Peyer's patch (tissue), 4 donors: ENCODE data around the gene TOR4A. TPM values are rescaled to one million over a fixed set of nuclear protein-coding genes. Genes with fewer than 3 reads are reported as not detected.
A peak's percentile ranks its signal among the peaks of the same experiment; 100 is the strongest.
"Not testable (repeated sequence)": the region's sequence is repeated elsewhere in the genome, so short reads cannot be mapped to it uniquely, and the experiment has no call there.

Experiments
- DNase-seq, 3 donors: peaks; one replicate each; pipeline ENCODE4 v3.0.0-alpha.2; 2017 to 2019
- H3K27ac ChIP-seq, 4 donors: fragments of 200-600 bp; sonication (generic); one replicate each; pipeline ENCODE4 v1.5.1; 2016 to 2019
- H3K27me3 ChIP-seq, 2 donors: fragments of 200-600 bp; sonication (generic); one replicate each; pipeline ENCODE4 v1.5.1; 2019
- H3K36me3 ChIP-seq, 3 donors: fragments of 200-600 bp; sonication (generic); one replicate each; pipeline ENCODE4 v1.5.1; 2016 to 2019
- H3K4me1 ChIP-seq, 4 donors: fragments of 200-600 bp; sonication (generic); one replicate each; pipeline ENCODE4 v1.5.1; 2016 to 2019
- H3K4me3 ChIP-seq, 4 donors: fragments of 200-600 bp; sonication (generic); 1 replicate in 3 of 4; 2 replicates in 1 of 4; pipeline ENCODE4 v1.5.1; 2016 to 2019; ENCODE audit warnings: mild to moderate bottlenecking in 1 of 4
- H3K9me3 ChIP-seq, 4 donors: fragments of 200-600 bp; sonication (generic); one replicate each; pipeline ENCODE4 v1.5.1; 2016 to 2019; ENCODE audit warnings: mild to moderate bottlenecking in 1 of 4
- CTCF ChIP-seq, 6 experiments: fragments of 450-650 bp in 4 of 6; fragments of 200-600 bp in 2 of 6; sonication (generic) in 1 of 6; IDR thresholded peaks; one replicate each; pipeline ENCODE4 v1.5.1; 2017 to 2019; ENCODE audit warnings: antibody characterized with exemption in 6 of 6, mild to moderate bottlenecking in 3 of 6, moderate library complexity in 1 of 6
- POLR2A ChIP-seq, 2 donors: fragments of 450-650 bp; IDR thresholded peaks; one replicate each; pipeline ENCODE4 v1.5.1; 2017; ENCODE audit warnings: antibody characterized with exemption in 2 of 2, mild to moderate bottlenecking in 2 of 2, moderate library complexity in 2 of 2
- total RNA-seq, 4 donors: library from RNA; depleted of rRNA; stranded (reverse); fragments of >200 nt; gene quantifications; one replicate each; pipeline ENCODE4 v1.1.0, GENCODE V29; 2016

The TOR4A gene
- total RNA-seq, 4 donors from 2014 or later, result 33.8 to 45.7 (median 39.2) TPM

- Histone ChIP-seq H3K27me3 (no peaks in the 10 kb centered on the region), H3K4me1 (no peaks in the 10 kb centered on the region), H3K9me3 (no peaks in the 10 kb centered on the region), H3K36me3 (no peaks in the 10 kb centered on the region), H3K4me3 (no peak overlapping the region), H3K27ac (no peak overlapping the region)
- TF ChIP-seq POLR2A (IDR thresholded peaks at IDR 0.05) (no peak), CTCF (IDR thresholded peaks at IDR 0.05) (no peak)
- DNase-seq, result peak in 1 of 3 donors; percentile 56
These were observed 49.0 kb downstream of the TOR4A start for GRCh38 chr9:137326445-137327065.

- H3K4me3 ChIP-seq, H3K27ac ChIP-seq, H3K36me3 ChIP-seq, H3K27me3 ChIP-seq, H3K4me1 ChIP-seq, DNase-seq, H3K9me3 ChIP-seq: not testable (repeated sequence)
These were observed 50.4 kb downstream of the TOR4A start for GRCh38 chr9:137327641-137328550.

GRCh38 chr9:137329590-137329989 lies 52.1 kb downstream of the TOR4A start:
- H3K27ac ChIP-seq, result not testable (repeated sequence)

GRCh38 chr9:137330689-137331088 lies 53.2 kb downstream of the TOR4A start:
- Histone ChIP-seq H3K27me3 (no peaks in the 10 kb centered on the region), H3K36me3 (no peaks in the 10 kb centered on the region), H3K4me3 (no peak overlapping the region), H3K27ac (no peak overlapping the region), H3K9me3 (no peaks in the 10 kb centered on the region), H3K4me1 (no peaks in the 10 kb centered on the region)
- DNase-seq, result no peak
- TF ChIP-seq CTCF (IDR thresholded peaks at IDR 0.05) (no peak), POLR2A (IDR thresholded peaks at IDR 0.05) (no peak)

More at GRCh38 chr9:137329590-137329989, 52.1 kb downstream of the TOR4A start:
- not testable (repeated sequence) for H3K4me1 ChIP-seq, H3K36me3 ChIP-seq, H3K4me3 ChIP-seq, H3K27me3 ChIP-seq, DNase-seq, H3K9me3 ChIP-seq

GRCh38 chr9:137331929-137332328 lies 54.4 kb downstream of the TOR4A start:
- Histone ChIP-seq H3K36me3 (no peaks in the 10 kb centered on the region), H3K4me3 (no peak overlapping the region), H3K4me1 (no peaks in the 10 kb centered on the region), H3K27ac (no peak overlapping the region), H3K27me3 (no peaks in the 10 kb centered on the region), H3K9me3 (no peaks in the 10 kb centered on the region)
- TF ChIP-seq POLR2A (IDR thresholded peaks at IDR 0.05) (no peak), CTCF (IDR thresholded peaks at IDR 0.05) (no peak)
- DNase-seq, result no peak

Other genes with a start within 250 kb of the TOR4A start
- gene ABCA2, start 249.5 kb upstream of the TOR4A start, total RNA-seq, result 10 to 100 TPM; 46.4 to 69.0 (median 49.0) TPM
- gene FUT7, start 245.6 kb upstream of the TOR4A start, total RNA-seq, result not detected
- gene NPDC1, start 231.5 kb upstream of the TOR4A start, total RNA-seq, result 100 to 1,000 TPM in 2 of 4 donors, 10 to 100 TPM in 2; 54.2 to 106 (median 83.8) TPM
- 10 to 100 TPM in 3 of 4 donors, 1 to 10 TPM in 1; 5.0 to 53.8 (median 28.9) TPM for gene ENTPD2, start 223.7 kb upstream of the TOR4A start, total RNA-seq
- 10 to 100 TPM in 1 of 4 donors, 1 to 10 TPM in 3; 5.6 to 12.4 (median 7.9) TPM for gene SAPCD2, start 207.2 kb upstream of the TOR4A start, total RNA-seq
- 10 to 100 TPM in 1 of 4 donors, 1 to 10 TPM in 3; 4.9 to 15.7 (median 6.6) TPM for gene UAP1L1, start 200.2 kb upstream of the TOR4A start, total RNA-seq
- 10 to 100 TPM; 42.7 to 74.7 (median 61.0) TPM for gene MAN1B1, start 190.7 kb upstream of the TOR4A start, total RNA-seq
- 100 to 1,000 TPM in 1 of 4 donors, 10 to 100 TPM in 3; 44.7 to 177 (median 76.7) TPM for gene DPP7, start 163.0 kb upstream of the TOR4A start, total RNA-seq
- gene GRIN1, start 138.6 kb upstream of the TOR4A start, total RNA-seq, result not detected
- 10 to 100 TPM; 14.5 to 45.7 (median 34.1) TPM for gene LRRC26, start 107.7 kb upstream of the TOR4A start, total RNA-seq
- gene TMEM210, start 105.7 kb upstream of the TOR4A start, total RNA-seq, result not detected
- 100 to 1,000 TPM in 2 of 4 donors, 10 to 100 TPM in 2; 37.7 to 118 (median 78.7) TPM for gene ANAPC2, start 89.2 kb upstream of the TOR4A start, total RNA-seq
- 10 to 100 TPM; 58.6 to 82.0 (median 71.6) TPM for gene SSNA1, start 89.0 kb upstream of the TOR4A start, total RNA-seq
- gene TPRN, start 77.0 kb upstream of the TOR4A start, total RNA-seq, result 100 to 1,000 TPM in 3 of 4 donors, 10 to 100 TPM in 1; 28.1 to 167 (median 130) TPM
- 10 to 100 TPM; 11.6 to 33.5 (median 27.6) TPM for gene TMEM203, start 72.1 kb upstream of the TOR4A start, total RNA-seq
- gene NDOR1, start 72.0 kb upstream of the TOR4A start, total RNA-seq, result 10 to 100 TPM; 16.3 to 39.2 (median 25.1) TPM
- 1 to 10 TPM in 2 of 4 donors, not detected in 2; 4.4 to 5.9 TPM for gene RNF208, start 55.5 kb upstream of the TOR4A start, total RNA-seq
- gene CYSRT1, start 52.6 kb upstream of the TOR4A start, total RNA-seq, result 1 to 10 TPM in 2 of 4 donors, not detected in 2; 1.3 to 1.9 TPM
- gene RNF224, start 50.2 kb upstream of the TOR4A start, total RNA-seq, result not detected
- gene SLC34A3, start 46.8 kb upstream of the TOR4A start, total RNA-seq, result 10 to 100 TPM in 2 of 4 donors, 1 to 10 TPM in 1, not detected in 1; 4.0 to 14.8 (median 13.3) TPM
- 100 to 1,000 TPM; 174 to 409 (median 322) TPM for gene TUBB4B, start 36.4 kb upstream of the TOR4A start, total RNA-seq
- not detected for gene STPG3, start 26.4 kb upstream of the TOR4A start, total RNA-seq
- 10 to 100 TPM; 47.4 to 57.8 (median 50.2) TPM for gene NELFB, start 22.4 kb upstream of the TOR4A start, total RNA-seq
- gene NRARP, start 24.5 kb downstream of the TOR4A start, total RNA-seq, result 10 to 100 TPM; 35.3 to 56.1 (median 43.8) TPM
- 10 to 100 TPM; 38.7 to 82.4 (median 61.6) TPM for gene EXD3, start 145.4 kb downstream of the TOR4A start, total RNA-seq
- 10 to 100 TPM; 28.2 to 37.3 (median 33.2) TPM for gene NOXA1, start 145.7 kb downstream of the TOR4A start, total RNA-seq
- 100 to 1,000 TPM in 2 of 4 donors, 10 to 100 TPM in 2; 26.4 to 143 (median 104) TPM for gene ENTPD8, start 163.6 kb downstream of the TOR4A start, total RNA-seq
- gene NSMF, start 181.6 kb downstream of the TOR4A start, total RNA-seq, result 100 to 1,000 TPM in 3 of 4 donors, 10 to 100 TPM in 1; 47.0 to 135 (median 117) TPM